ENCODE data around the gene NFKBIE.
A peak's percentile ranks its signal among the peaks of the same experiment; 100 is the strongest.

Gene NFKBIE

DNA sequence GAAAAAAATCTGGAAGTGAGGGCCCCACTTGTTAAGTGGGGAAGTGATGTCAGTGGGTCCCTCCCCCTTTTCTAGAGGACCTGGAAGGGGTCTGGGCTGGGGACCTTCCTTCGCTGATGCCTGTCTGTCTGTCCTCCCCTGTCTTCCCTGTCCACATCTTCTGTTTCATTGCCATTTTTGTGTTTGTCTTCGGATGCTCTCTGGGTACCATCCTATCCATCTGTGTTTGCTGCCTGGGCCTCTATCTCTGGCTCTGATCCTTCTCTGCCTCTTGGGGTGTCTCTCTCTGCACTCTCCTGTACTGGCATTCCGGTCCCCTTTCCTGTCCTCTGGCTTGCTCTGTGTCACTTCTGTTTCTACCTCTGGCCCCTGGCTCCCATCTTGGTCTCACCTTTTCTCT, 7.2 kb upstream of the NFKBIE start:
- no peak for DNase-seq

DNA sequence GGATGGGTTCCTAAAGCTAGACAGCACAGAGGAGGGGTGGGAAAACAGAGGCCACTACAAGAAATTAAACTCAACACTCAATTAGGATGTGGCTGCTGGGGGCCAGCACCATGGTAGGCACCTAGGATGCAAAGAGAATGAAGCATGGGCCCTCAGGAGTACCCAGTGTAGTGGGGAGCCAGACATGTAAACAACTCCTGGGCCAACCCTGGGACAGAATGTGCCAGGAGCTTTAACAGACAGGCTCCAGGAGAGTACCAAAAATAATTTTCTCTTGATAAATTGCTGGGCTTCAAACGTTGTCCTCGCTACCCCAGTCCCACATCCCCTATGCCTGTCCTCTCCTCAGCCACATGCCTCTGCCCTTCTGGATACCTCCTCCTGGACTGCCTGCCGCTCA, 6.6 kb upstream of the NFKBIE start:
- DNase-seq, result no peak

- DNase-seq, result no peak
Measured at GRCh38 chr6:44271406-44271723, 6.0 kb upstream of the NFKBIE start.

GRCh38 chr6:44270526-44271405, 5.4 kb upstream of the NFKBIE start:
- no peak for DNase-seq

DNA sequence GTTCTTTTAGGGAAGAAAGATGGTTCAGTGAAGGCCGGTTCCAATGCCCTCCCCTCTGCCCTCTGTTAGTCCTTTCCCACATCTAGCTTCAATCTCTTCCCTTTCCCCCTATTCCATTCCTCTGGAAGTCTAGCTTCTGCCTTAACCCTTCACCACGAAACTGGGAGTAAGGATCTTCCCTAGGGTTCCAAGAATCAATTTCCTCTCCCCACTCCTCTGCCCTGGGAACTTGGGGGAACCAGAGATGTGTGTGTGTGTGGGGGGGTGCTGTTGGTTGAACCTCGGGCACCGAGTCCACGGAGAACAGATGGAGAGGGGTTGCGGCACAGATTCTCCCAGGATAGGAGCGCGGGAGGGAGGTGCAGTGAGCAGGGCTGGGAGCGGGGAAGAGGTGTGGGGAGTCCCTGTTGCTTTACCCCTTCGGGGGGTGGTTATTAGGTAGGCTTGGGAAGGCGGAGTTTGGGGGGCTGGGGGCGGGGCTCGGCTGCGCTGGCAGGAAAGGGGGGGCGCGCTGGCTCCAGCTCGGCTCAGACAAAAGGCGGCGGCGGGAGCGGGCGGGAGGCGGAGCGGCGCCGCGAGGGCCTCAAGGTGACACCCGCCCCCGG, 4.7 kb upstream of the NFKBIE start, which contains the start of gene TMEM151B:
TMEM151B (plus strand) TSS at position 530 of the 605 bp plus-strand sequence. CDS start 293 bp downstream, outside the sequence.
- DNase-seq, result no peak

GRCh38 chr6:44269178-44269920, 4.0 kb upstream of the NFKBIE start:
- DNase-seq, result no peak

GRCh38 chr6:44268095-44268628, 2.8 kb upstream of the NFKBIE start:
- peak; percentile 68 for DNase-seq

GRCh38 chr6:44267252-44267651, 1.9 kb upstream of the NFKBIE start:
- DNase-seq, result no peak

GRCh38 chr6:44266347-44266746, 996 bp upstream of the NFKBIE start:
- no peak for DNase-seq

DNA sequence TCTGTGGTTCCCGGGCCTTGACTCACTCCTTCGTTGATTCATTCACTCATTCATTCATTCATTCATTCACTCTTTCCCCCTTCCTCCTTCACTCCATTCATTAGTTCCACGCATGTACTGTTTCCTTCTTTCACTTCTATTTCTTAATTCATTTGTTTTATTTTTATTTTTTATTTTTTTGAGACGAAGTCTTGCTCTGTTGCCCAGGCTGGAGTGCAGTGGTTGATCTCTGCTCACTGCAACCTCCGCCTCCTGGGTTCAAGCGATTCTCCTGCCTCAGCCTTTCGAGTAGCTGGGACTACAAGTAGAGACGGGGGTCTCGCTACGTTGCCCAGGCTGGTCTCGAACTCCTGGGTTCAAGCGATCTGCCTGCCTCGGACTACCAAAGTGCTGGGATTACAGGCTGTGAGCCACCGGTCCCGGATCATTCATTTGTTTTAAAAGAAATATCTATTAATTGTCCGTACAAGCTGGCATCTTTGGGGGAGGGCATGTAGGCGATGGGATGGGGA, 427 bp upstream of the NFKBIE start:
- no peak for DNase-seq

GRCh38 chr6:44264154-44265006, 971 bp downstream of the NFKBIE start:
- DNase-seq, result peak; percentile 39

- DNase-seq, result no peak
Measured at GRCh38 chr6:44263354-44264100, 1.8 kb downstream of the NFKBIE start.

DNA sequence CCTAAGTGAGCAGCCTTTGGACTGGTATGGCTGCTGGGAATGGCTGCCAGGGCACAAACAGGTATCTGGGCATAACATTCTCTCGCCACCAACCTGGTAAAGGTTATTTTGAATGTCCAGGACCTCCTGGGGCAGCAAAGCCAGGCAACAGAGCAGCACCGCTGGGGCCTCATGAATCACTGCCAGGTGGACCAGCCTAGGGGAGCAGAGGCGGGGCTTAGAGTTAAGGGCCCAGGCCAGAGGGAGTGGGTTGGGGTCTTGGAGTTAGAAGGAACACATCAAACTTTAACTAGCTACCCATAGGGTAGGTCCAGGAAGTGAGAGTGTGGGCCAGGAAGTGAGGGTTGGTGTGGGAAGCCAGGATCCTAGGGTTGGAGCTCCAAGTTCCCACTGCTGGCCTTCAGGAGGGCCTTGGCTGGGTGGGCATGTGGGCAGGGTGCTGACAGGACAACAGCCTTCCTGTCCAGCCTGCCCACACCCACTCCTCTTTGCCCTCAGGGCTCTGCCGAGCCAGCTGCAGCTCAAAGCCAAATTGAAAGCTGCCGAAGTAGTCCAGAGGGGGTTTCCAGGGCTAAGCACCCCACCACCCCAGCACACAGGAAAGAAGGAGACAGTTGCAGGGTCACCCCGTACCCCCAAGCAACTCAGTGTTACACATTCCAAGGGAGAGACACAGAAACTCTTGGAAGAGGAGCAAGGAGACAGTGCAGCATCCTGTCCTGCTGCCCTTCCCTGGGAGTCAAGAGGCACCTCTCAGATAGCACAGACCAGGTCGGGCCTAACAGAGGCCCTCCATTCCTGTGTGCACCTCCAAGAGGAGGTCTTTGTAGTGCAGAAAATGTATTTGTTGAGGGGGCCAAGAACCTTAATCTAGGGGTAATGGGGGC, 2.6 kb downstream of the NFKBIE start:
- no peak for DNase-seq

DNA sequence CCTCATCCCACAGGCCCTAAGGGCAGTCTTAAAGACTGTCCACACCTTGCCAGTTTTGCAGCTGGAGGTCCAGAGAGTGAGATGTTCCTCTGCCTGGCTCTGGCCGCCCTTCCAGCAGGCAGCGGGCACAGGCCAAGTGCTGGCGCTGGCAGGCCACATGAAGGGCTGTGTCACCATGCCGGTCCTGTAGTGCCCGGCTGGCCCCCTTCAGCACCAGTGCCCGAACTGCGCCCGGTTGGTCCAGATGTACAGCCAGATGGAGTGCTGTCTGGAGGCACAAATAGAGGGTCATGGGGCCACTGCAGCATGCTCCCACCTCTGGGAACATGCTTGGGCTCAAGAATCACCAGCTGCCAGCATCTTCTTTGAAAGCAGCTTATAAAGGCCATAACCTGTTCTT, 3.8 kb downstream of the NFKBIE start:
- no peak for DNase-seq

GRCh38 chr6:44260451-44261297, 4.7 kb downstream of the NFKBIE start:
- no peak for DNase-seq

DNA sequence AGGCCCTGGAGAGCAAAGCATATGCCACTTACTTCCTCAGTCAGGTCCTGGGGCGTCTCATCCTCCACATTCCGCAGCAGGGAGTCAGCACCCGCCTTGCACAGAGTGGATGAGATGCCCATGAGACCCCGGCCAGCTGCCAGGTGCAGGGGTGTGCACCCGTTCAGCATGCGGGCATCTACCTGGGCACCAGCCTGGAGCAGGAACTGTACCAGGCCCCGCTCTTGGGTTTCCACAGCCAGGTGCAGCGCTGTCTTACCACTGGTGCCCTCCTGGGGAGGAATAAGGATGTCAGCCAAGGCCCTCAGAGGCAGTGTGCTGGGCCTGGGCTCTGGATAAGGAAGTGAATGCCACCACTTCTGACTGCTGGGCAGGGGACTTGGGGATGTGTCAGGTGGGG, 5.3 kb downstream of the NFKBIE start:
- DNase-seq, result no peak

DNA sequence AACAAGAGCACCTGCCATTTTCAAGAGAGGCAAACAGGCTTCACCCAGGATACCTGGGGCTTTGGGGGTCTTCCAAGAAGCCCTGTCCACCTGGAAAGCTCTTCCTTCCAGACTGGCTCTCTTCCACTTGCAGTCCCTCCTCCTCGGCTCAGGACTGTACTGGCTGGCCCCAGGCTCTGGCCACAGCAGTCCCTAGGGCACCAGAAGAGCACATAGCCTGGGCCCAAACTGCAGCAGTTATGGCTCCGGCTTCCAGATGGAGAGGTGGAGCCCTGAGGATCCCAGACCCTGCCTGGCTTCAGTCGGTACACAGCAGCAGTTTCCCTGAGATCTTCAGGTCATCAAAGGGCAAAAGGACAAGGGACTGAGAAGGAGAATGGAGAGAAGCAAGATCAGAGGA, 6.4 kb downstream of the NFKBIE start:
- no peak for DNase-seq

- DNase-seq, result no peak
Measured at GRCh38 chr6:44258325-44258863, 7.0 kb downstream of the NFKBIE start.

DNA sequence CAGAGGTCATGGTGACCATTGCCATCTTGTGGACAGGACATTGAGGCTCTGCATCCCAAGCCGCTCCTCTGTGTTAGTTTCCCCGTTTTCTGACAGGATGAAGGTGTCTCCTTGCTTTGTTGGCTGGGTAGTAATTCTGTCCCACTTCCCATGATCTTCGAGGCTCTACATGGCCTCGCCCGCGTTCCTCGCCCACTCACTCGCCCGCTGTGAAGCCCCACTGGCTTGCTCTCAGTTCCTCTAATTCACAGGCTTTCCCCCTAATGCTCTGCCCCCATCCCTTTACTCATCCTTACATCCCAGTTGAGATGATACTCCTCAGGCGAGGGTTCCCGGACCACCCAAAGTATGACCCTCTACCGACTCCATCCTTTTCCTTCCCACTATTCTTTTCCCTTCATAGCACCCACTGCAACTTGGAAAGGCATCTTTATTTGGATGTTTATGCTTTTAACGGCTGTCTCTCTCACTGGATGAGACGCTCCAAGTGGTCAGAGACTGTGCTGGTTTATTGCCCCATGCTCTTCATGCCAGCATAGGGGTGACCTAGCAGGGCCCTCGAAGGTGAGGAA, 7.5 kb downstream of the NFKBIE start:
- no peak for DNase-seq
